GM18502 (cell line): ENCODE data around the gene SPIN1.
"Not testable (repeated sequence)": the region's sequence is repeated elsewhere in the genome, so short reads cannot be mapped to it uniquely, and the experiment has no call there.

Experiments used
- ATAC-seq: cut with Tn5 transposase; IDR thresholded peaks from one replicate; pipeline ENCODE4 v1.9.1; 2021; ENCODE audit warnings: mild to moderate bottlenecking; ENCODE audit not compliant: unreplicated experiment, poor library complexity

Gene SPIN1

DNA sequence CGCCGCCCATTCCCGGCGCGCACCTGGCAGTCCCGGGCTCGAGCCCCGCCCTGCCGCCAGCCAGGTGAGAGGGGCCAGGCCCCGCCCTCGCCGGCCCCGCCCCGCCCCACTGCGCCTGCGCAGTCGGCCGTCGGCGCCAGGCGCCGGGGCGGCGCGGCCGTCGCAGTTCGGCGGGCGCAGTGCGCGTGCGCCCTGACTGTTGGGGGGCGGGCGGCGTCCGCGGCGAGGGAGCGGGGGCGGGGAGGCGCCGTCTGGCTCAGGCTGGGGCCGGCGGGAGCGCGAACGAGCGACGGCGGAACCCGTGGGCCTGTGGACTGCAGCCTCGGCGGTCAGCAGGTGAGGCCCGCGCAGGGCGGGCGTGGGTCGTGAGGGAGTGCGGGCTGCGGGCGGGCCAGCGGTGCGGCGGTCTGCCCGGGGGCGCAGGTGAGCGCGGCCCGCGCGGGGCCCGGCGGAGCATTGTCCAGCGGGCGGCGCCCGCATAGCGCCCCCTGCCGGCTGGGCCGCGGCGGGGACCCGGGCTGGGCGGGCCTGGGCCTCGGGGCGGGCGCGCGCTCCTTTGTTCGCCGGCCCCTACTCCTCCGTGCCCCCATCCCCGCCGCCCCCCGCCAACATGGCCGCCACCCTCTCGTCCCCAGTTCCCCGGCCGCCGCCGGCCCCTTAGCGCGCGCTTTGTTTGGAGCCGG lies at the start of gene SPIN1:
Gene SPIN1, plus strand, starts transcription at position 242 of the 683 bp plus-strand sequence. CDS start 38,096 bp downstream, outside the sequence.
- peak; percentile 85 for ATAC-seq

DNA sequence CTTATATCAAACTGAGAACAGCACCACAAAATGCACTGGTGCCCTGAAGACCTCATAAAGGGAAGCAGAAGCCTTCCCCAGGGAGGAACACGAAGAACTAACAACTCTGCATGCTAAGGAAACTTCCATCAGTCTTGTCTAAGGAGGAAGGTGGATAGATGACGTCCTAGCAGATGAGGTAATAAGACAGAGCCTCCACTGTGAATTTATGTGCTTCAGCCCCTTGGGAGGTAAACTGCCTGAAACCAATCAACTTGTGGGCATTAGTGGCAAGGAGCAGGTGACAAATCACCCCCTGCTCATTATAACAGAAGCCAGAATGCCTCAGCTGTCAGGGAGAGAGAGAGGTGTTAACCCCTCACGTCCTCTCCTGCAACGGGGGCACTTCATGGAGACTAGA lies 48.9 kb upstream of the SPIN1 start:
- ATAC-seq: no peak

DNA sequence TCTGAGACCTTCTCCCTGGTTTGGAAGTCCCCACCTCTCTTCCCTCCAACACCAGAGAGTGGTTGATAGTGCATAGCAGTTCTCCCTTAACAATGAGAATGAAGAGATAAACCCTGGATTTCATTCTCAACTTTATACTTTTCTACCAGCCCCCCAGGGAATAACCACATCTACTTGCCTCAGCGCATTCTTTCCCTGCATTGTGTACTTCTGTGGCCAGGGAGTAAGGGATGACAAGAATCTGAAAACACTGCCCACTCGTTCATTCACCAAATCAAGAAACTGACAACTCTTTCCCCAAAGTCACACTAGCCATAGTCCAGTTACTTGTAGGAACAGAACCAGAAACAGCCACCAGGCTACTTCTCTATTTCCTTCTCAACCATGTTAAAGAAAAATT lies 46.0 kb upstream of the SPIN1 start:
- no peak for ATAC-seq

- no peak for ATAC-seq
These were observed 44.2 kb upstream of the SPIN1 start for GRCh38 chr9:88344013-88344412.

GRCh38 chr9:88350354-88350753 lies 37.9 kb upstream of the SPIN1 start:
- not testable (repeated sequence) for ATAC-seq

DNA sequence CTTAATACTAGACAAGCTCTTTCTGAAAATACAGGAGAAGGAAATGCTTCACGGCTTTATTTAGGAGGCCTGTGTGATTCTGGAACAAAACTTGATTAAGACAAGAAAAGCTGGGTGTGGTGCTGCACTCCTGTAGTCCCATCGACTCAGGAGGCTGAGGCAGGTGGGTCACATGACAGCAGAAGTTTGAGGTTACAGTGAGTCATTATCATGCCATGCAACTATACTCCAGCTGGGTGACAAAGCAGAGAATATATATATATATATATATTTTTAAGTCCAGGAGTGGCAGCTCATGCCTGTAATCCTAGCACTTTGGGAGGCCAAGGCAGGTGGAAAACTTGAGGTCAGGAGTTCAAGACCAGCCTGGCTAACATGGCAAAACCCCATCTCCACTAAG lies 33.1 kb upstream of the SPIN1 start:
- ATAC-seq: no peak

DNA sequence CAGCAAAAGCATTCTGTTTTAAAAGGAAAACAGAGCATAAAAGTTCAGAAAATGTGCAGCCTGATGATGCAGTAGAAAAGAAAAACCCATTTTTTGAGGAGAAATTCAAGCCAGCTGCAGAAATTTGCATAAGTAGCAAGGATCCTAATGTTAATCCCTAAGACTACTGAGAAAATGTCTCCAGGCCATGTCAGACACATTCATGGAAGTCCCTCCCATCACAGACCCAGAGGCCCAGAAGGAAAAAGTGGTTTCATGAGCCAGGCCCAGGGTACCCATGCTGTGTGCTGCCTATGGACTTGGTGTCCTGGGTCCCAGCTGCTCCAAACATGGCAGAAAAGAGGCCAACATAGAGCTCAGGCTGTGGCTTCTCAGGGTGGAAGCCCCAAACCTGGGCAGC lies 31.0 kb upstream of the SPIN1 start:
- not testable (repeated sequence) for ATAC-seq

- ATAC-seq: no peak
These were observed 29.5 kb upstream of the SPIN1 start for GRCh38 chr9:88358723-88359122.

DNA sequence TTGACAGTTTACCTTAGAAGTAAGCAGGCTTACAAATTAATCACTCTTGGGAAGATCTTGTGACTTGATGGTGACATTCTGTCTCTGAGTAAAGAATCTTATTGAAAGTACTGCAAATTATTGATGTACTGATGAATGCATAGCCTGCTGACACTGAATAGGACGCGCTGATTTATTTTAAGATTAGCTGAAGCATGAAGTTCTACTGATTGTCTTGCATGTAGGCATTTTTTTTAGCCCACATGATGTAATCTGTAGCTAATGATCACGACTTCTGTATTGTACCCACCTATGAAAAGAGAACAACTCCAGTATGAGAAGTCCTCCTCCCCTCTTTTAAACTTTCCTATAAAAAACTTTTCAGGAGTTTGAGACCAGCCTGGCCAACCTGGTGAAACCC lies 28.3 kb upstream of the SPIN1 start:
- no peak for ATAC-seq

GRCh38 chr9:88362681-88363080 lies 25.6 kb upstream of the SPIN1 start:
- ATAC-seq: no peak

DNA sequence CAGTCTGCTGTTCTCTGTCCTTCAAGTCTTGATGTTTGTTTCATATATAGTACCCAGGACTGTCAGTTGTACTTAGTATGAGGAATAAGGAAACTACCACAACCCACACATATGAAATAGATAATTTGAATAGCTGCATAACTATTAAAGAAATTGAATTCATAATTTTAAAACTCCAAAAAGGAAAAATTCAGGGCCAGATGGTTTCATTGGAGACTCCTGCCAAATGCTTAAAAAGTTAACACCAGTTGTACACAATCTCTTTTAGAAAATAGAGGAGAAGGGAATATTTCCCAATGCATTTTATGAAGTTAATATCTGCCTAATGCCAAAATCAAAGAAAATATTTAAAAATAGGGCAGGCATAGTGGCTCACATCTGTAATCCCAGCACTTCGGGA lies 24.6 kb upstream of the SPIN1 start:
- ATAC-seq: no peak

DNA sequence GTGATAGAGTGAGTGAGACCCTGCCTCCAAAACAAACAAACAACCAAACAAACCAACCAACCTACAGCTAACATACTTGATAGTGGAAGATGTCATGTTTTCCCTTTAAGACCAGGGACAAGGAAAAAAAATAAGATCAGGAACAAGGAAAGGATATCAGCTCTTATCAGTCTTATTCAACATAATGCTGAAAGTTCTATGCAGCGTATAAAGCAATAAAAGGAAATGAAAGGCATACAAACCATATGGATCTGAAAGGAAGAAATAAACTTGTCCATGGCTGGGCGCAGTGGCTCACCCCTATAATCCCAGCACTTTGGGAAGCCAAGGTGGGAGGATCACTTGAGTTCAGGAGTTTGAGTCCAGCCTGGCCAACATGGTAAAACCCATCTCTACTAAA lies 23.5 kb upstream of the SPIN1 start:
- ATAC-seq: no peak

GRCh38 chr9:88370346-88370745 lies 17.9 kb upstream of the SPIN1 start:
- ATAC-seq: no peak

DNA sequence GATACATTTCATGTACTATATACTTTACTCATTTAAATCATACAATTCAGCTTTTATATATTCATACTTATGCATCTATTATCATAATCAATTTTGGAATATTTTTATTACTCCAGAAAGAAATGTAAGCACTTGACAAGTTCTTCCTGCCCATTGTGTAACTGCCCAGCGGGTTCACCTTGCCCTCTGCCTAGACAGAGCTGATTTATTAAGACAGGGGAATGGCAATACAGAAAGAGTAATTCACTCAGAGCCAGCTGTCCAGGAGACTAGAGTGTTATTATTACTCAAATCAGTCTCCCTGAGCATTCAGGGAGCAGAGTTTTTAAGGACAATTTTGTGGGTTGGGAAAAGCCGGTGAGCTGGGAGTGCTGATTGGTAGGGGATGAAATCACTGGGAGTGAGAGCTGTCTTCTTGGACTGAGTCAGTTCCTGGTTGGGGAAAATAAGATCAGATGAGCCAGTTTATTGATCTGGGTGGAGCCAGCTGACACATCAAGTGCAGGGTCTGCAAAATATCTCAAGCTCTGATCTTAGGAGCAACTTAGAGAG lies 16.1 kb upstream of the SPIN1 start:
- ATAC-seq: no peak

- no peak for ATAC-seq
These were observed 15.2 kb upstream of the SPIN1 start for GRCh38 chr9:88373045-88373444.

GRCh38 chr9:88378317-88378716 lies 9.9 kb upstream of the SPIN1 start:
- ATAC-seq: no peak

DNA sequence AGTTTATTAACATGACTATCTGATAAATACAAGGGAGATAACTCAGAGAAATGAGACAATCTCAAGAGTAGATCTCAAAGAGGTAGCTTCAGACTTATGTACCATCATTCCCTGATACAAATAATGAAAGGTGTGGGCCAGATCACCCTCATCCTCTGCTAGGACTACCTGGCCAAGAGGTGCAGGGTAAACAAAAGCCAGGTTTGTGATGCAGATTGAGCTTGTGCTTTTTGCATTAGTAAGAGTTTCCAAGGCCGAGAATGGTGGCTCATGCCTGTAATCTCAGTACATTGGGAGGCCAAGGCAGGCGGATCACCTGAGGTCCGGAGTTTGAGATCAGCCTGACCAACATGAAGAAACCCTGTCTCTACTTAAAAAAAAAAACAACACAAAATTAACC lies 8.9 kb upstream of the SPIN1 start:
- ATAC-seq: no peak

DNA sequence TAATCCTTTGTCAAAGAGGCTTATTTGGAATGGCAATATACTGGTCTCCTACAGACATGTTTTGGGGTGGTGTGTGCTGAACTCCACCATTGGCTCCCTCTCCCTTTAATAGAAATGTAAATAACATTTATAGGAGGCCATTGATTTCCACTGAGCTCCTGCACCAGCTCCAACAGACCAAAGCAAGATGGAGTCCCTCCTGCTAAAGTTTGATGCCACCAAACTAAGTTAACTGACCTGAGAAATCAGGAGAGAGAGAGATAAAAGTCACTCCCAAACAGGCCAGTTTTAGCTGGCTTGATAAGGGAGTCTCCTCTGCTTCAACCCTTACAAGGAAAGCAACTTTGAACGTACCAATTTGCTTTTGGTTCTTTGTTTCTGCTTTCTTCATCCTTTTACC lies 8.1 kb upstream of the SPIN1 start:
- ATAC-seq: no peak

- ATAC-seq: not testable (repeated sequence)
These were observed 6.9 kb upstream of the SPIN1 start for GRCh38 chr9:88381322-88381721.

GRCh38 chr9:88383176-88383575 lies 5.1 kb upstream of the SPIN1 start:
- no peak for ATAC-seq

GRCh38 chr9:88386137-88386536 lies 2.1 kb upstream of the SPIN1 start:
- not testable (repeated sequence) for ATAC-seq

DNA sequence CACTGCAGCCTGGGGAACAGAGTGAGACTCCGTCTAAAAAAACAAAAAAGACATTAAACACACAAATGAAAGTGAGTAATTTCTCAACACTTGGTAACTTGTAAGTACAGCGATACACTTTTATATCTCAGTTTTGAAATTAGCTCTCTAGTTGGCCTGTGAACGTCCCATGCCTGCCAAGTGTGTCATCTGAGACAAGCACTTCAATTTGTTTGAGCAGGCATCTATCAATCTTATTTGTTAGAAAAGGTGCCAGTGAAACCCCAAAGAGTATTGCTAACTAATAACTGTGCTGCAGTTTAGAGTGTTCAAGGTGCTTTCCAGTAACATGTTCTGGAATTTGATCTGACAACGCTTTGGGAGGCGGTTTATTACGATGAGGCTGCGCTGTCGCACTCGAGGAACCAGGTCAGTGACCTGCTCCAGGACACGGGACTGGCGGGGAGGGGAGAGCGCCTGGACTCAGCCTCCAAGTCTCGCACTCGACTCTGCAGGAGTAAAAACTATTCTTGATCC lies 1.1 kb upstream of the SPIN1 start:
- ATAC-seq: no peak
